Measurements from ENCODE around the gene PHACTR3. TPM values are rescaled to one million over a fixed set of nuclear protein-coding genes. Genes with fewer than 3 reads are reported as not detected.

PHACTR3 gene
- total RNA-seq, 1 experiment from 2014 or later, result not detected

GRCh38 chr20:59866338-59866737, 262.0 kb downstream of the PHACTR3 start (continued):
- no peak for TF ChIP-seq REST (IDR thresholded peaks at IDR 0.05; ENCODE audit: low read depth)
- no peak for TF ChIP-seq CTCF (IDR thresholded peaks at IDR 0.05 in 2 of 3, conservative IDR thresholded peaks at IDR 0.05 in 1 of 3; ENCODE audit: borderline replicate concordance in 1 of 3, insufficient read depth in 1 of 3, low read depth in 2 of 3, low read length in 2 of 3)

- ATAC-seq (no peak), DNase-seq (ENCODE audit: low read depth, low spot score) (no peak)
- H3K4me3 ChIP-seq (replicated peaks in 1 of 2; ENCODE audit: low read depth in 1 of 2, low read length in 2 of 2), result no peak overlapping the region
- intact Hi-C loops (cut with micrococcal nuclease), result no loop called here
- ChIA-PET RAD21 (ENCODE audit: low non-redundant PET in 1 of 2, low total read pairs in 2 of 2, uncharacterized antibody in 2 of 2, unreplicated experiment in 2 of 2) (no interaction called here), POLR2A (no interaction called here), CTCF (no interaction called here)
- no peak overlapping the region for H2AFZ ChIP-seq (ENCODE audit: low read depth, low read length, poor library complexity, severe bottlenecking)
- no peaks in the 10 kb centered on the region for H3K4me1 ChIP-seq (ENCODE audit: control insufficient read depth in 1 of 2, insufficient read depth in 2 of 2, low read length in 2 of 2)
- peaks cover 21% of the 10 kb centered on the region for H3K27me3 ChIP-seq (ENCODE audit: insufficient read depth, low read length)
- H3K79me2 ChIP-seq (ENCODE audit: insufficient read depth, low read length), result no peaks in the 10 kb centered on the region
- no peaks in the 10 kb centered on the region for H3K9me3 ChIP-seq (ENCODE audit: control insufficient read depth in 1 of 2, insufficient read depth in 1 of 2, low read depth in 1 of 2, low read length in 2 of 2)
- no peaks in the 10 kb centered on the region for H4K20me1 ChIP-seq (ENCODE audit: insufficient read depth)
- TF ChIP-seq ZNF274 (IDR thresholded peaks at IDR 0.05; ENCODE audit: low read depth, low read length) (no peak), MAX (IDR thresholded peaks at IDR 0.05) (no peak), RAD21 (IDR thresholded peaks at IDR 0.05; ENCODE audit: low read depth) (no peak), SP1 (IDR thresholded peaks at IDR 0.05; ENCODE audit: low read depth) (no peak), CTCF (IDR thresholded peaks at IDR 0.05 in 2 of 3, conservative IDR thresholded peaks at IDR 0.05 in 1 of 3; ENCODE audit: borderline replicate concordance in 1 of 3, insufficient read depth in 1 of 3, low read depth in 2 of 3, low read length in 2 of 3) (no peak), YY1 (IDR thresholded peaks at IDR 0.05; ENCODE audit: extremely low read depth, insufficient replicate concordance, low read depth, low read length) (no peak), ZFX (IDR thresholded peaks at IDR 0.05) (no peak), CBX3 (IDR thresholded peaks at IDR 0.05; ENCODE audit: low read depth) (no peak), EZH2 (IDR thresholded peaks at IDR 0.05) (no peak), FOSL1 (IDR thresholded peaks at IDR 0.05; ENCODE audit: low read depth) (no peak), CEBPB (IDR thresholded peaks at IDR 0.05; ENCODE audit: low read depth) (no peak), SRF (IDR thresholded peaks at IDR 0.05; ENCODE audit: low read depth) (no peak)
- no peak overlapping the region for H3K27ac ChIP-seq (ENCODE audit: low read depth, low read length)
- no peak overlapping the region for H3K9ac ChIP-seq (ENCODE audit: low read length)
- no peak overlapping the region for H3K4me2 ChIP-seq (ENCODE audit: low read length)
- no peaks in the 10 kb centered on the region for H3K36me3 ChIP-seq (ENCODE audit: control insufficient read depth in 1 of 2, insufficient read depth in 2 of 2, low read length in 2 of 2)
- BruUV-seq (replicated peaks), result no TSS peak
- H3K9me2 ChIP-seq (ENCODE audit: insufficient read depth), result no peaks in the 10 kb centered on the region
These were observed 266.8 kb downstream of the PHACTR3 start for GRCh38 chr20:59871096-59871495.

Data from HCT116 (cell line).